Astrocyte of the cerebellum (primary cell): ENCODE data around the gene VAX1.

Source experiments
- DNase-seq: peaks from one replicate; pipeline ENCODE4 v3.0.0-alpha.2; 2011; ENCODE audit warnings: low read depth
- H3K4me3 ChIP-seq: 2 replicates; pipeline ENCODE4 v1.5.1; 2011; ENCODE audit warnings: mild to moderate bottlenecking, low read depth, low read length, moderate library complexity
- in situ Hi-C: cut with HindIII; loops from 2 replicates; pipeline ENCODE4 v1.10.0; 2017; ENCODE audit warnings: low sequenced_read_pairs
- TF ChIP-seq, protein P1 (sequence below): IDR thresholded peaks from 2 replicates; pipeline ENCODE4 v1.5.1; 2012; ENCODE audit warnings: low read length, low read depth, moderate library complexity, mild to moderate bottlenecking; ENCODE audit errors: missing control alignments

Gene VAX1

DNA sequence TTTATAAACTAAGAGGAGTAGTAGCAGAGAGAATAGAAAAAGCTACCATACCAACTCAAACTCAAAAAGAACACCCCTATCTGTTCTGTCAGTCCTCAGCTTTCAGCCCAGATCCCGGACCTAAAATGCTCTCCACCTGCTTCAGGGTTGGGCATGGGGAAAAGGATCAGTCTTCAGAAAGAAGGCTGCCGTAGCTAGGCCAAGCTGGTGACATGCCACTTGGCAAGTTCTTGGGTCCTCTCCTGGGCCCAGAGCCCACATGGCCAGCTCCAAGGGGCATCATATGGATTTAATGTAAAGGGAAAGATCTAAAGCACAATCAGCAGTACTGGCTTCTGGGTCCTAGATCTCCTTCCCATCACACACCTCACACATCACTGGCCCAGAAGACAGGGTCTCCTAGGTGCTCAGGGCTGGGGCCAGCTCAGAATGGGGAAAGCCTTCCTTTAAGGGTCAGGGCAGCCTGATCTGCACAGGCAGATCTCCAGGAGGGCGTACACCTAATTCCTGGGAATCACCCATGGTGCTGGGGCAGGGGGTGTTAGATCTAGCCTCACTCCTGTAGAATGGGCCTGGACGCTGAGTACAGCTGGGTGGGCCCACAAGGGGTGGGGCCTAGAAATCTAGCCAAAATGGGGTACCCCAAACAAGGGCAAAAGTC is 2.5 kb downstream of the VAX1 start:
- H3K4me3 ChIP-seq: no peak overlapping the region
- TF ChIP-seq, protein P1, sequence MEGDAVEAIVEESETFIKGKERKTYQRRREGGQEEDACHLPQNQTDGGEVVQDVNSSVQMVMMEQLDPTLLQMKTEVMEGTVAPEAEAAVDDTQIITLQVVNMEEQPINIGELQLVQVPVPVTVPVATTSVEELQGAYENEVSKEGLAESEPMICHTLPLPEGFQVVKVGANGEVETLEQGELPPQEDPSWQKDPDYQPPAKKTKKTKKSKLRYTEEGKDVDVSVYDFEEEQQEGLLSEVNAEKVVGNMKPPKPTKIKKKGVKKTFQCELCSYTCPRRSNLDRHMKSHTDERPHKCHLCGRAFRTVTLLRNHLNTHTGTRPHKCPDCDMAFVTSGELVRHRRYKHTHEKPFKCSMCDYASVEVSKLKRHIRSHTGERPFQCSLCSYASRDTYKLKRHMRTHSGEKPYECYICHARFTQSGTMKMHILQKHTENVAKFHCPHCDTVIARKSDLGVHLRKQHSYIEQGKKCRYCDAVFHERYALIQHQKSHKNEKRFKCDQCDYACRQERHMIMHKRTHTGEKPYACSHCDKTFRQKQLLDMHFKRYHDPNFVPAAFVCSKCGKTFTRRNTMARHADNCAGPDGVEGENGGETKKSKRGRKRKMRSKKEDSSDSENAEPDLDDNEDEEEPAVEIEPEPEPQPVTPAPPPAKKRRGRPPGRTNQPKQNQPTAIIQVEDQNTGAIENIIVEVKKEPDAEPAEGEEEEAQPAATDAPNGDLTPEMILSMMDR: no peak
- in situ Hi-C loops: no loop called here
- DNase-seq: no peak

DNA sequence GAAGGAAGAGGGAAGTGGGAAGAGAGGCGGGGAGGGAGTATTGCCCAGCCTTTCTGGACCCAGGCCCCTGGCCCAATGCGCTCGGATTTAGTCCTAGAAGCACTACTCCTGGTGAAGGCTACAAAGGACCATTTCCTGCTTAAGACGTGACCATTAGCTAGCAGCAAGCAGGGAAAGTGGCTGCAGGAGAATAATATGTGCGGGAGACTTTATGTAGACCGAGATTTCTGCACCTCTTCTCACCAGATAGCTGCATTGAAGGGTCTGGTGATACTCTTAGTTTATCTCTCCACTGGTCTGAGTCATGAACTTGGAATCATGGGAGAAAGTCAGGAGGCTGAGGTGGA is 3.1 kb downstream of the VAX1 start:
- no peak for DNase-seq
- no peak overlapping the region for H3K4me3 ChIP-seq
- in situ Hi-C loops: no loop called here
- TF ChIP-seq, protein P1: no peak

DNA sequence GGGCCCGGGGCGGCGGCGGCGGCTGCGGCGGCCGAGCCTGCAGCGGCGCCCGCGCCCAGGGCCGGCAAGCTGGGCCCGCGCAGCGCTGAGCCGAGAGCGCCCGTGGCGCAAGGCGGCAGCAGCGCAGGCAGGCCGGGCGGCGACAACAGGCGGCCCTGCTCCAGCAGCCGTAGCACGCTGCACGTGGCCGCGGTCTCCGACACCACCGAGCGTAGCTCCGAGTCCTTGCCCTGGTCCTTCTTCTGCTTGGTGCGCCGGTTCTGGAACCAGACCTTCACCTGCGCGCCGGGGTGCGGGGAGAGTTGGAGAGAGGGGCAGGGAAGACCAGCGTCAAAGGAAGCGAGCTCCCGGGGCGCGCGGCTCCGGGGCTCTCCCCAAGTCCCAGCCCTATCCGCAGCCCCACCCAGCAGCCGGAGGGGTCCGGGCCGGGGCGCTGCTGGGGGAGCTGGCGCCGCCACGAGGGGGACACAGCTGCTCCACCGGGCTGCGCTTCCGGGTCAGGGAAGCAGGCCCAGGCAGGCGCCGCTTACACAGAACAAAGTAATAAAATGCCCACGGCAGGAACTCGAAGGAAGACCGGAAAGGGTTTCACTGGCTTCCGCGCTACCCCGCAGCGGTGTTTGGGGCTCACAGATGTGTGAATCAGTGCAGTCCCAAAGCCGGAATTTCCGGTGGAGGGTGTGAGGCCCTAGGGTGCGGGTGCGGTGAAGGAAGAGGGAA is 3.6 kb downstream of the VAX1 start:
- TF ChIP-seq, protein P1: no peak
- H3K4me3 ChIP-seq: peak overlapping the region; percentile 3
- DNase-seq: no peak
- in situ Hi-C loops: no loop called here

DNA sequence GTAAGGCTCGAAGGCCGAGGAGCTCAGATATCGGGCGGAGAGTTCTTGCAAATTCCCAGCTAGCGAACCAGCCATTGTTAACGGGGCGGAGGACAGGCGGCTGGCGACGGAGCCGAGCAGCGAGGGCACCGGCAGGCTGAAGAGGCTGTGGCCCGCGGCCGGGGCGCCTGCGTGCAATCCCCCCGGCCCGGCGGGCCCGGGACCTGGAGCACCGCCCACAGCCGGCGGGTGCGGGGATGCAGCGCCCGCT is 4.1 kb downstream of the VAX1 start:
- DNase-seq: no peak
- TF ChIP-seq, protein P1: no peak
- no peak overlapping the region for H3K4me3 ChIP-seq
- in situ Hi-C loops: no loop called here

DNA sequence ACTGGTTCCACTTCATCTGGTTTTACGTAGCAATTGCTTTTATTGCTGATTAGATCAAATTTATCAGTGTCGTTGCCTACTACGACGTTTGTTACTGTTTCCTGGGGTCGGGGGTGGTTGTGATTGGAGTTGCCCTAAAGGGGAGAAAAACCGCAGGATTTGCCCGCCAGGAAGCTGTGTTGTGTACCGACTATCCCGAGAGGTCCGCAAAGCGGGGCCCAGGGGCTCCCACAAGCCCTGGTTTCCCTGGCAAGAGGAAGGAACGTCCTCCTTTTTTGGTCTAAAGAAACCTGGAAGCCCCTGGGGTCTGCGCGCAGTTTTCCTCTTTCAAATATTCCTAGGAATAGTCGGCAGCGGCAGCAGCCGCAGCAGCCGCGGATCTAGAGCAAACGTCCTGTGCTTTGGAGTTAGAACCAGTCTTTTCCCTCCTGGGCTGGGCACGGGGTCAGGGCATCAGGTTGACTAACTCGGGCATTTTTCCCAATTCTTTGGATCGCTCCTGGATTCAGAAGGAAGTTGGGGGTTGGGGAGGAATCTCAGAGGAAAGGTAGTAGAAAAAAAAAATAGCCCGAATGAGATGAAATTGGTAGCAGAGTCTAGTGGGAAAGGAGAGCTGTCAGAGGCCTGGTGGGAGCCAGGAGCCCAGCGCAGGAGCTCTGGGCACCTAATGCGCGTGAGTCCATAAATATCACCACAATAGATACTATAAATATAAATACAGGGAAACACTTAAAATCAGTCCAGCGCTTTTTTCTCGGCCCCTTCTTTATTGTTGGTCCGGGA is 4.6 kb downstream of the VAX1 start:
- H3K4me3 ChIP-seq: no peak overlapping the region
- in situ Hi-C loops: no loop called here
- DNase-seq: no peak
- TF ChIP-seq, protein P1: no peak

DNA sequence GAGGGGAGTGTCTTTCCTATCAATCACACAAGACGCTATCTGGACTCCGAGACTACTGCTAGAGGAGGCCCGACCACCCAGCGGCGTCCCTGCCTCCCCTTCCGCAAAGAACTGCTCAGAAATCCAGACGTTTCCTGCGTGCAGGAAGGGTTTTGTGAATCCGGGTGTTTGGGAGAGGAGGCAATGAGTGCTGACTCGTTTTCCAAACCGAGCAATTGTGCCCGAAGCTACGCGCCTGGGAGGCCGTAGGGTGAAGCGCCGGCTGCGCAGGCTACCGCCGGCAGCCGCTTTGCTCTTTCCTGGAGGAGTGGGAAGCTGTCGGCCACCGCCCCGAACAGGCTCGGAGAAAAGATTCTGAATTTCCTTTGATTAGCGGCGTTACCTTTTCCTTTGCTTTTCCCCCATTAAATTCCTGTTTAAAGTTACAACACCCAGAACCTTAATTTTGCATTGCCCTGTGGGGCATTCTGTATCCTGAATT is 5.3 kb downstream of the VAX1 start:
- in situ Hi-C loops: no loop called here
- no peak overlapping the region for H3K4me3 ChIP-seq
- no peak for DNase-seq
- TF ChIP-seq, protein P1: no peak
